Activated T-cell treated with anti-CD3 and anti-CD28 coated beads, Interleukin-2, amount 50 U/mL, for 72 hours (primary cell): ENCODE data around the gene PYGO2. TPM values are rescaled to one million over a fixed set of nuclear protein-coding genes. Genes with fewer than 3 reads are reported as not detected.

Experiments used
- ATAC-seq, 2 donors: fragments of 150-1000 bp; cut with Tn5 transposase; replicated peaks in 1 of 2; 2 replicates each; pipeline ENCODE4 v1.10.0; 2021; ENCODE audit warnings: moderate library complexity in 2 of 2, mild to moderate bottlenecking in 1 of 2
- DNase-seq, 2 donors: peaks; one replicate each; pipeline ENCODE4 v3.0.0; 2021 to 2022; ENCODE audit warnings: mixed read lengths in 1 of 2
- H3K27ac Mint-ChIP-seq: one replicate; pipeline ENCODE4 v1.8.0; 2022; ENCODE audit warnings: mild to moderate bottlenecking, moderate library complexity, mixed read lengths
- H3K27me3 Mint-ChIP-seq: one replicate; pipeline ENCODE4 v1.8.0; 2022; ENCODE audit warnings: low read depth, mixed read lengths
- H3K36me3 Mint-ChIP-seq, 2 donors: one replicate each; pipeline ENCODE4 v1.8.0; 2022; ENCODE audit warnings: mixed read lengths in 2 of 2, mild to moderate bottlenecking in 1 of 2; ENCODE audit not compliant: insufficient read depth in 2 of 2
- H3K4me1 Mint-ChIP-seq: one replicate; pipeline ENCODE4 v1.8.0; 2022; ENCODE audit warnings: low read depth, mixed read lengths
- H3K4me3 Mint-ChIP-seq, 2 donors: one replicate each; pipeline ENCODE4 v1.8.0; 2022; ENCODE audit warnings: mild to moderate bottlenecking in 2 of 2, mixed read lengths in 2 of 2, moderate library complexity in 2 of 2
- H3K9me3 Mint-ChIP-seq, 2 donors: one replicate each; pipeline ENCODE4 v1.8.0; 2022; ENCODE audit warnings: mixed read lengths in 2 of 2
- total RNA-seq, 2 donors: library from RNA; stranded (reverse); gene quantifications; one replicate each; pipeline ENCODE4 v1.2.3, GENCODE V29; 2022

Gene PYGO2
- total RNA-seq, 2 donors from 2014 or later: 43.6 to 45.3 TPM

- DNase-seq (no peak), ATAC-seq (no peak)
- Mint-ChIP-seq H3K27me3 (no peaks in the 10 kb centered on the region), H3K27ac (peak overlapping the region; percentile 78), H3K36me3 (peaks cover 4% of the 10 kb centered on the region in 2 donors), H3K9me3 (no peaks in the 10 kb centered on the region), H3K4me1 (peaks cover 44% of the 10 kb centered on the region), H3K4me3 (peak overlapping the region; percentile 48 to 65)
Measured at GRCh38 chr1:154971341-154971998, 9.9 kb upstream of the PYGO2 start.

- no peaks in the 10 kb centered on the region for H3K27me3 Mint-ChIP-seq
- H3K27ac Mint-ChIP-seq: peak within 1 kb of the TSS; percentile 78
- H3K9me3 Mint-ChIP-seq: no peaks in the 10 kb centered on the region
- H3K36me3 Mint-ChIP-seq: peaks cover 4% of the 10 kb centered on the region in 2 donors
- H3K4me3 Mint-ChIP-seq: peak within 1 kb of the TSS; percentile 50 to 65
- DNase-seq (peak; percentile 67 to 69), ATAC-seq (peak in 1 of 2 donors; percentile 17)
- H3K4me1 Mint-ChIP-seq: peaks cover 44% of the 10 kb centered on the region
Measured at GRCh38 chr1:154970631-154971340, 9.2 kb upstream of the PYGO2 start, which contains the start of gene SHC1. TSS of gene SHC1 (minus strand) at chr1:154970747. CDS start at chr1:154970526, 221 bp downstream.

- H3K4me1 Mint-ChIP-seq: peaks cover 44% of the 10 kb centered on the region
- no peaks in the 10 kb centered on the region for H3K9me3 Mint-ChIP-seq
- H3K27ac Mint-ChIP-seq: no peak overlapping the region
- H3K4me3 Mint-ChIP-seq: no peak overlapping the region
- ATAC-seq (no peak), DNase-seq (no peak)
- peaks cover 4 to 6% of the 10 kb centered on the region in 2 donors for H3K36me3 Mint-ChIP-seq
- no peaks in the 10 kb centered on the region for H3K27me3 Mint-ChIP-seq
Measured at GRCh38 chr1:154969860-154970452, 8.4 kb upstream of the PYGO2 start.

- no peak overlapping the region for H3K4me3 Mint-ChIP-seq
- no peaks in the 10 kb centered on the region for H3K27me3 Mint-ChIP-seq
- no peaks in the 10 kb centered on the region for H3K9me3 Mint-ChIP-seq
- H3K36me3 Mint-ChIP-seq: peaks cover 4 to 6% of the 10 kb centered on the region in 2 donors
- H3K4me1 Mint-ChIP-seq: peaks cover 44% of the 10 kb centered on the region
- no peak for ATAC-seq
- no peak for DNase-seq
- peak overlapping the region; percentile 31 for H3K27ac Mint-ChIP-seq
Measured at GRCh38 chr1:154969246-154969645, 7.7 kb upstream of the PYGO2 start.

GRCh38 chr1:154968731-154969130, 7.1 kb upstream of the PYGO2 start:
- ATAC-seq: no peak
- Mint-ChIP-seq H3K4me3 (no peak overlapping the region), H3K27me3 (no peaks in the 10 kb centered on the region), H3K4me1 (peaks cover 47% of the 10 kb centered on the region), H3K27ac (no peak overlapping the region), H3K36me3 (peaks cover 4 to 6% of the 10 kb centered on the region in 2 donors), H3K9me3 (no peaks in the 10 kb centered on the region)
- DNase-seq: no peak

- Mint-ChIP-seq H3K9me3 (no peaks in the 10 kb centered on the region), H3K4me1 (peaks cover 52% of the 10 kb centered on the region), H3K36me3 (peaks cover 6% of the 10 kb centered on the region in 2 donors), H3K27ac (no peak overlapping the region), H3K27me3 (no peaks in the 10 kb centered on the region), H3K4me3 (no peak overlapping the region)
- no peak for ATAC-seq
- DNase-seq: no peak
Measured at GRCh38 chr1:154967331-154967950, 5.9 kb upstream of the PYGO2 start.

- Mint-ChIP-seq H3K27ac (no peak overlapping the region), H3K4me3 (no peak overlapping the region), H3K27me3 (no peaks in the 10 kb centered on the region), H3K4me1 (peaks cover 40% of the 10 kb centered on the region), H3K9me3 (no peaks in the 10 kb centered on the region), H3K36me3 (peaks cover 4 to 9% of the 10 kb centered on the region in 2 donors)
- DNase-seq (no peak), ATAC-seq (no peak)
Measured at GRCh38 chr1:154966111-154966510, 4.5 kb upstream of the PYGO2 start.

- DNase-seq (no peak), ATAC-seq (no peak)
- H3K27me3 Mint-ChIP-seq: no peaks in the 10 kb centered on the region
- H3K36me3 Mint-ChIP-seq: peaks cover 4 to 14% of the 10 kb centered on the region in 2 donors
- H3K4me1 Mint-ChIP-seq: peaks cover 47% of the 10 kb centered on the region
- no peak overlapping the region for H3K27ac Mint-ChIP-seq
- H3K9me3 Mint-ChIP-seq: no peaks in the 10 kb centered on the region
- no peak overlapping the region for H3K4me3 Mint-ChIP-seq
Measured at GRCh38 chr1:154964359-154964758, 2.8 kb upstream of the PYGO2 start.

- ATAC-seq: no peak
- no peak for DNase-seq
- no peaks in the 10 kb centered on the region for H3K27me3 Mint-ChIP-seq
- H3K4me3 Mint-ChIP-seq: no peak overlapping the region
- H3K9me3 Mint-ChIP-seq: no peaks in the 10 kb centered on the region
- peaks cover 4 to 14% of the 10 kb centered on the region in 2 donors for H3K36me3 Mint-ChIP-seq
- H3K27ac Mint-ChIP-seq: no peak overlapping the region
- H3K4me1 Mint-ChIP-seq: peaks cover 43% of the 10 kb centered on the region
Measured at GRCh38 chr1:154963643-154964042, 2.1 kb upstream of the PYGO2 start.

GRCh38 chr1:154962795-154963330, 1.3 kb upstream of the PYGO2 start:
- H3K27ac Mint-ChIP-seq: peak overlapping the region; percentile 92
- H3K36me3 Mint-ChIP-seq: peaks cover 2 to 9% of the 10 kb centered on the region in 2 donors
- no peak for DNase-seq
- peak overlapping the region; percentile 91 to 93 for H3K4me3 Mint-ChIP-seq
- no peaks in the 10 kb centered on the region for H3K9me3 Mint-ChIP-seq
- no peak for ATAC-seq
- no peaks in the 10 kb centered on the region for H3K27me3 Mint-ChIP-seq
- H3K4me1 Mint-ChIP-seq: peaks cover 43% of the 10 kb centered on the region

- Mint-ChIP-seq H3K9me3 (no peaks in the 10 kb centered on the region), H3K27ac (peak overlapping the region; percentile 92), H3K27me3 (no peaks in the 10 kb centered on the region), H3K4me3 (peak overlapping the region; percentile 91 to 93), H3K36me3 (peaks cover 2 to 9% of the 10 kb centered on the region in 2 donors), H3K4me1 (peaks cover 45% of the 10 kb centered on the region)
- ATAC-seq (peak; percentile 12 to 19), DNase-seq (peak in 1 of 2 donors; percentile 47)
Measured at GRCh38 chr1:154962156-154962749, 671 bp upstream of the PYGO2 start.

- Mint-ChIP-seq H3K4me1 (peaks cover 61% of the 10 kb centered on the region), H3K4me3 (peak overlapping the region; percentile 92 to 94), H3K9me3 (no peaks in the 10 kb centered on the region), H3K27ac (peak overlapping the region; percentile 89), H3K27me3 (no peaks in the 10 kb centered on the region), H3K36me3 (peaks cover under 1 to 9% of the 10 kb centered on the region in 2 donors)
- DNase-seq (no peak), ATAC-seq (no peak)
Measured at GRCh38 chr1:154960446-154961136, 991 bp downstream of the PYGO2 start.
